Neural cell (in vitro differentiated cells): ENCODE results near the gene POLDIP2. TPM values are rescaled to one million over a fixed set of nuclear protein-coding genes. Genes with fewer than 3 reads are reported as not detected.

Experiments used
- H2AFZ ChIP-seq: fragments of 200-600, 300-800 bp; sonication (generic), shearing (Covaris generic); 2 replicates; pipeline ENCODE4 v1.6.0; 2014; ENCODE audit warnings: low read depth, mild to moderate bottlenecking, antibody characterized with exemption, low read length, moderate library complexity
- H3F3A ChIP-seq: fragments of 200-600 bp; shearing (Covaris generic); 2 replicates; pipeline ENCODE4 v1.6.1; 2016; ENCODE audit warnings: mild to moderate bottlenecking, moderate library complexity, mixed read lengths, antibody characterized with exemption, low read length; ENCODE audit not compliant: insufficient read depth, poor library complexity, severe bottlenecking
- H3K27ac ChIP-seq: fragments of 200-600, 300-800 bp; sonication (generic), shearing (Covaris generic); 2 replicates; pipeline ENCODE4 v1.5.1; 2014; ENCODE audit warnings: mild to moderate bottlenecking, low read length, moderate library complexity
- H3K27me3 ChIP-seq: fragments of 300-800, 200-600 bp; sonication (generic), shearing (Covaris generic); 2 replicates; pipeline ENCODE4 v1.6.0; 2014; ENCODE audit warnings: mild to moderate bottlenecking, low read depth, low read length, moderate library complexity; ENCODE audit not compliant: insufficient read depth
- H3K36me3 ChIP-seq: fragments of 300-800, 200-600 bp; sonication (generic), shearing (Covaris generic); 2 replicates; pipeline ENCODE4 v1.5.1; 2014; ENCODE audit warnings: mild to moderate bottlenecking, antibody characterized with exemption, low read length, moderate library complexity; ENCODE audit not compliant: insufficient read depth
- H3K4me2 ChIP-seq: fragments of 300-800, 200-600 bp; sonication (generic), shearing (Covaris generic); 2 replicates; pipeline ENCODE4 v1.6.0; 2014; ENCODE audit warnings: mild to moderate bottlenecking, low read length
- H3K4me3 ChIP-seq: fragments of 300-800, 200-600 bp; sonication (generic), shearing (Covaris generic); 2 replicates; pipeline ENCODE4 v1.5.1; 2014; ENCODE audit warnings: mild to moderate bottlenecking, low read length, moderate library complexity
- H3K79me2 ChIP-seq: fragments of 200-600 bp; shearing (Covaris generic); replicated peaks from 2 replicates; pipeline ENCODE4 v1.6.0; 2014; ENCODE audit warnings: mild to moderate bottlenecking, low read length, moderate library complexity; ENCODE audit not compliant: insufficient read depth
- H3K9ac ChIP-seq: fragments of 300-800, 200-600 bp; sonication (generic), shearing (Covaris generic); 2 replicates; pipeline ENCODE4 v1.6.1; 2016; ENCODE audit warnings: mild to moderate bottlenecking, low read length, mixed read lengths
- H3K9me2 ChIP-seq: fragments of 200-600 bp; shearing (Covaris generic); 2 replicates; pipeline ENCODE4 v1.6.1; 2016; ENCODE audit warnings: mild to moderate bottlenecking, low read length, mixed read lengths; ENCODE audit not compliant: insufficient read depth
- H3K9me3 ChIP-seq: fragments of 200-600, 300-800 bp; sonication (generic), shearing (Covaris generic); 2 replicates; pipeline ENCODE4 v1.6.1; 2016; ENCODE audit warnings: mild to moderate bottlenecking, mixed run types, low read length, moderate library complexity, mixed read lengths
- H4K20me1 ChIP-seq: fragments of 200-600 bp; shearing (Covaris generic); 2 replicates; pipeline ENCODE4 v1.6.1; 2016; ENCODE audit warnings: mild to moderate bottlenecking, mixed run types; ENCODE audit not compliant: insufficient read depth
- EP300 ChIP-seq: fragments of 450-650 bp; conservative IDR thresholded peaks from 2 replicates; pipeline ENCODE4 v1.6.1; 2014; ENCODE audit warnings: antibody characterized with exemption, mild to moderate bottlenecking, moderate library complexity; ENCODE audit not compliant: poor library complexity, severe bottlenecking
- MXI1 ChIP-seq: fragments of 450-650 bp; conservative IDR thresholded peaks from 2 replicates; pipeline ENCODE4 v1.6.1; 2014; ENCODE audit warnings: antibody characterized with exemption, mild to moderate bottlenecking; ENCODE audit not compliant: poor library complexity, severe bottlenecking
- POLR2AphosphoS5 ChIP-seq: IDR thresholded peaks from 2 replicates; pipeline ENCODE4 v1.6.1; 2012
- SMC3 ChIP-seq: fragments of 450-650 bp; conservative IDR thresholded peaks from 2 replicates; pipeline ENCODE4 v1.6.1; 2014; ENCODE audit warnings: antibody characterized with exemption, mild to moderate bottlenecking, moderate library complexity; ENCODE audit not compliant: poor library complexity
- TAF1 ChIP-seq: IDR thresholded peaks from 2 replicates; pipeline ENCODE4 v1.6.1; 2012; ENCODE audit warnings: low read depth
- polyA plus RNA-seq: library from polyadenylated mRNA; depleted of rRNA; stranded (reverse); fragments of >200 nt; gene quantifications from 2 replicates; pipeline ENCODE4 v1.2.3, GENCODE V29; 2014
- TF ChIP-seq, protein P1 (sequence below): fragments of 450-650 bp; IDR thresholded peaks from 2 replicates; pipeline ENCODE4 v1.5.1; 2014; ENCODE audit warnings: antibody characterized with exemption, mild to moderate bottlenecking, moderate library complexity; ENCODE audit not compliant: poor library complexity, severe bottlenecking
- TF ChIP-seq, protein P2 (sequence below): IDR thresholded peaks from 2 replicates; pipeline ENCODE4 v1.6.1; 2012; ENCODE audit warnings: borderline replicate concordance

Gene POLDIP2
- polyA plus RNA-seq, 1 donor from 2014 or later: 75.4 TPM

DNA sequence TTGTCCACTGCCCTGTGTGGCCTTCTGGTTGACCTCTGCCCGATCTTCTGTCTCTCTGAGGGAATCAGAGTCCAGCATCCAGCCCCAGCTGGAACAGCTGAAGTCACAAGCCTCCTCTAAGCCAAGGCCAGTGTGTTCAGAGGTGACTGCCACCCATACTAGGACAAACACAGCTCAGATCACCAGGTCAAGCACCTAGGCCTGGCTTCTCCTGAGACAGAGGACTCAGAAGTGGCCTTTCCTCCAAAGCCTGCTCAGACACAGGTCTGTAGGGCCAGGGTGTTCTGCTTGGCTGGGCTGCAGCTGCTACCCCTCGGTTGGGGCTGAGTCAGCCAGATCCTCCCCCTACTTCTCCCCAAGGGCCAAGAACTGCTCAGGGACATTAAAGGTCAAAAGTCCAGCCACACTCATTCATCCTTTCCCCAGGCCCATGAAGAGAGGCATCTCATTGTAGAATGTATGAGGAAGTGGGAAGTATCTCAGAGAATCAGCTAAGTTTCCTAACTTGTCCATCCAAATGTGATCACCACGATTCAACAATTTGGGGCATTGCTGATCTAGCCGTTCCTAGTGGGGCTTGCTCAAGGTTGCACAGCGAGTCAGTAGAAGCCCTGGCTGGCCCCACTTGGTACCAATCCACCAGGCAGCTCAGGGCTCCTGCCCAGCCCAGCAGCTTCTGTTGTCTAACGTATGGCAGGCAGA is 41.1 kb upstream of the POLDIP2 start:
- H3K27ac ChIP-seq: no peak overlapping the region
- H3K36me3 ChIP-seq: peaks cover 5% of the 10 kb centered on the region

DNA sequence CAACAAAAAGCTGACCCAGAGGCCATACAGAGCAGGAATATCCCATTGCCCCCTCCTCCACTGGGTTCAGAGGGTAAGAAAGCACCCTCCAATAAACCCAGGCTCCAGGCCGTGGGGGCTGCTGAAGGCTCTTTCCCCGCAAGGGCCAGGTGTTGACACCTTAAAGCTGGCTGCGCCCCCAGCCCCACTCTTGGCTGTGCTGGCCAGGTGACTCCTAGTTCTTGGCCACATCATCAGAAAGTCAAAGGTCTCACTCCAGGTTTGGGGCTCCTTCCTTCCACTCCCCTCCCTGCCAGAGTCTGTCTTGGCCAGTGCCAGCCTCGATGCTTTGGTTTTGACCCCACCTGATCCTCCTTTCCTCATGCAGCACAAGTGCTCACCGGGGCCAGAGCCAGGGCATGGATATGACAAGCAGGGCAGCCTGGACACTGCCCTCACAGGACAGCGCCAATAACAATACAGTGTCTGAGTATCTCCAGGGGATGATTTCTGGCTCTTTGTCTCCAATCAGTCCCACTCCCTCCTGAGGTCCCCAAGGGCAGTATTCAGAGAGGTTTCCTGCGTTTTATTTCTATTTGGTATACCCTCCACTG is 40.5 kb upstream of the POLDIP2 start:
- Histone ChIP-seq H3K79me2 (no peaks in the 10 kb centered on the region), H3K9ac (no peak overlapping the region), H4K20me1 (no peaks in the 10 kb centered on the region), H2AFZ (no peak overlapping the region), H3K27me3 (no peaks in the 10 kb centered on the region), H3K4me2 (no peak overlapping the region), H3K4me3 (no peak overlapping the region), H3F3A (no peaks in the 10 kb centered on the region), H3K36me3 (peaks cover 5% of the 10 kb centered on the region), H3K9me2 (no peaks in the 10 kb centered on the region), H3K9me3 (no peaks in the 10 kb centered on the region), H3K27ac (no peak overlapping the region)
- no peak for TF ChIP-seq TAF1
- TF ChIP-seq SMC3: no peak
- TF ChIP-seq POLR2AphosphoS5: no peak
- TF ChIP-seq EP300: no peak

More for the DNA sequence above, 41.1 kb upstream of the POLDIP2 start:
- Histone ChIP-seq H3K9me3 (no peaks in the 10 kb centered on the region), H3K9me2 (no peaks in the 10 kb centered on the region), H3K4me3 (no peak overlapping the region), H3K9ac (no peak overlapping the region), H3K4me2 (no peak overlapping the region), H2AFZ (no peak overlapping the region), H3F3A (no peaks in the 10 kb centered on the region), H3K27me3 (no peaks in the 10 kb centered on the region), H3K79me2 (no peaks in the 10 kb centered on the region), H4K20me1 (no peaks in the 10 kb centered on the region)
- TF ChIP-seq, protein P1, sequence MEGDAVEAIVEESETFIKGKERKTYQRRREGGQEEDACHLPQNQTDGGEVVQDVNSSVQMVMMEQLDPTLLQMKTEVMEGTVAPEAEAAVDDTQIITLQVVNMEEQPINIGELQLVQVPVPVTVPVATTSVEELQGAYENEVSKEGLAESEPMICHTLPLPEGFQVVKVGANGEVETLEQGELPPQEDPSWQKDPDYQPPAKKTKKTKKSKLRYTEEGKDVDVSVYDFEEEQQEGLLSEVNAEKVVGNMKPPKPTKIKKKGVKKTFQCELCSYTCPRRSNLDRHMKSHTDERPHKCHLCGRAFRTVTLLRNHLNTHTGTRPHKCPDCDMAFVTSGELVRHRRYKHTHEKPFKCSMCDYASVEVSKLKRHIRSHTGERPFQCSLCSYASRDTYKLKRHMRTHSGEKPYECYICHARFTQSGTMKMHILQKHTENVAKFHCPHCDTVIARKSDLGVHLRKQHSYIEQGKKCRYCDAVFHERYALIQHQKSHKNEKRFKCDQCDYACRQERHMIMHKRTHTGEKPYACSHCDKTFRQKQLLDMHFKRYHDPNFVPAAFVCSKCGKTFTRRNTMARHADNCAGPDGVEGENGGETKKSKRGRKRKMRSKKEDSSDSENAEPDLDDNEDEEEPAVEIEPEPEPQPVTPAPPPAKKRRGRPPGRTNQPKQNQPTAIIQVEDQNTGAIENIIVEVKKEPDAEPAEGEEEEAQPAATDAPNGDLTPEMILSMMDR: no peak
- no peak for TF ChIP-seq POLR2AphosphoS5

DNA sequence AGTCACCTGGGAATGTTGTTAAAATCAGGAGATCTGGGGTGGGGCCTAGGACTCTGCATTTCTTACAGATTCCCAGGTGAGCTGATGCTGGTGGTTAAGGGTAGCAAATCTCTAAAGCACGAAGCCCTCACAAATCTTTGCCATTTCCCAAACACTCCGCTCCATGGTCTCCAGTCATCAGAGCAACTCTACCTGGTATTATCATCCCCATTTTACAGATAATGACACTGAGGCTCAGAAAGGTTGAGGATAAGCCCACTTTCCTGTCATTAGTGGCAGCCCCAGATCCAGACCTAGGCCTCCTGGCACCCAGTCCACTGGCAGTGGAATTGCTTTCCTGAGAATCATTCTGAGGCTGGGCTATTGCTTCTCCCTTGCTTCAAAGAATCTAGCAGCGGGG is 39.9 kb upstream of the POLDIP2 start:
- TF ChIP-seq MXI1: no peak
- TF ChIP-seq, protein P2, sequence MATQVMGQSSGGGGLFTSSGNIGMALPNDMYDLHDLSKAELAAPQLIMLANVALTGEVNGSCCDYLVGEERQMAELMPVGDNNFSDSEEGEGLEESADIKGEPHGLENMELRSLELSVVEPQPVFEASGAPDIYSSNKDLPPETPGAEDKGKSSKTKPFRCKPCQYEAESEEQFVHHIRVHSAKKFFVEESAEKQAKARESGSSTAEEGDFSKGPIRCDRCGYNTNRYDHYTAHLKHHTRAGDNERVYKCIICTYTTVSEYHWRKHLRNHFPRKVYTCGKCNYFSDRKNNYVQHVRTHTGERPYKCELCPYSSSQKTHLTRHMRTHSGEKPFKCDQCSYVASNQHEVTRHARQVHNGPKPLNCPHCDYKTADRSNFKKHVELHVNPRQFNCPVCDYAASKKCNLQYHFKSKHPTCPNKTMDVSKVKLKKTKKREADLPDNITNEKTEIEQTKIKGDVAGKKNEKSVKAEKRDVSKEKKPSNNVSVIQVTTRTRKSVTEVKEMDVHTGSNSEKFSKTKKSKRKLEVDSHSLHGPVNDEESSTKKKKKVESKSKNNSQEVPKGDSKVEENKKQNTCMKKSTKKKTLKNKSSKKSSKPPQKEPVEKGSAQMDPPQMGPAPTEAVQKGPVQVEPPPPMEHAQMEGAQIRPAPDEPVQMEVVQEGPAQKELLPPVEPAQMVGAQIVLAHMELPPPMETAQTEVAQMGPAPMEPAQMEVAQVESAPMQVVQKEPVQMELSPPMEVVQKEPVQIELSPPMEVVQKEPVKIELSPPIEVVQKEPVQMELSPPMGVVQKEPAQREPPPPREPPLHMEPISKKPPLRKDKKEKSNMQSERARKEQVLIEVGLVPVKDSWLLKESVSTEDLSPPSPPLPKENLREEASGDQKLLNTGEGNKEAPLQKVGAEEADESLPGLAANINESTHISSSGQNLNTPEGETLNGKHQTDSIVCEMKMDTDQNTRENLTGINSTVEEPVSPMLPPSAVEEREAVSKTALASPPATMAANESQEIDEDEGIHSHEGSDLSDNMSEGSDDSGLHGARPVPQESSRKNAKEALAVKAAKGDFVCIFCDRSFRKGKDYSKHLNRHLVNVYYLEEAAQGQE: no peak
- no peak for TF ChIP-seq TAF1
- H3K4me2 ChIP-seq: no peak overlapping the region
- no peak overlapping the region for H2AFZ ChIP-seq
- H3K27ac ChIP-seq: no peak overlapping the region
- H3K27me3 ChIP-seq: no peaks in the 10 kb centered on the region
- no peak overlapping the region for H3K4me3 ChIP-seq
- H3K9me2 ChIP-seq: no peaks in the 10 kb centered on the region
- H4K20me1 ChIP-seq: no peaks in the 10 kb centered on the region
- H3K9me3 ChIP-seq: no peaks in the 10 kb centered on the region
- H3K9ac ChIP-seq: no peak overlapping the region
- no peaks in the 10 kb centered on the region for H3K79me2 ChIP-seq
- H3F3A ChIP-seq: no peaks in the 10 kb centered on the region
- H3K36me3 ChIP-seq: peaks cover 5% of the 10 kb centered on the region
